Ectodermal cell (in vitro differentiated cells): ENCODE measurements around the gene MAGI1.

Experiments used
- H3K27ac ChIP-seq: 2 replicates; pipeline ENCODE4 v1.7.0; 2013; ENCODE audit warnings: mild to moderate bottlenecking, low read depth, low read length; ENCODE audit not compliant: insufficient read depth, poor library complexity, severe bottlenecking
- H3K27me3 ChIP-seq: 2 replicates; pipeline ENCODE4 v1.7.0; 2013; ENCODE audit warnings: mild to moderate bottlenecking, low read length; ENCODE audit not compliant: insufficient read depth, control insufficient read depth, poor library complexity, severe bottlenecking
- H3K36me3 ChIP-seq: one replicate; pipeline ENCODE4 v1.7.0; 2013; ENCODE audit warnings: low read length; ENCODE audit not compliant: control insufficient read depth, insufficient read depth
- H3K4me1 ChIP-seq: one replicate; pipeline ENCODE4 v1.7.0; 2013; ENCODE audit warnings: low read length; ENCODE audit not compliant: control insufficient read depth, insufficient read depth
- H3K4me3 ChIP-seq: 2 replicates; pipeline ENCODE4 v1.7.0; 2013; ENCODE audit warnings: low read depth, low read length, control low read depth; ENCODE audit not compliant: insufficient read depth
- H3K9me3 ChIP-seq: 2 replicates; pipeline ENCODE4 v1.7.0; 2013; ENCODE audit warnings: mild to moderate bottlenecking, low read length, moderate library complexity; ENCODE audit not compliant: control insufficient read depth
- WGBS, 2 experiments: methylation state at CpG; one replicate each; pipeline ENCODE4 v1.1.7; 2013; ENCODE audit warnings: missing lambda C conversion rate in 2 of 2; 5-methylcytosine and 5-hydroxymethylcytosine counted together

MAGI1 gene

GRCh38 chr3:65313666-65314065 lies 725.1 kb downstream of the MAGI1 start:
- H3K4me3 ChIP-seq = no peak overlapping the region
- no peaks in the 10 kb centered on the region for H3K4me1 ChIP-seq
- H3K9me3 ChIP-seq = no peaks in the 10 kb centered on the region
- H3K36me3 ChIP-seq = no peaks in the 10 kb centered on the region
- no peak overlapping the region for H3K27ac ChIP-seq
- H3K27me3 ChIP-seq = no peaks in the 10 kb centered on the region
- 93 to 100% methylated on average over 2 of the region's 2 CpGs for WGBS, 2 experiments

GRCh38 chr3:65305836-65306235 lies 732.9 kb downstream of the MAGI1 start:
- Histone ChIP-seq H3K27me3 (no peaks in the 10 kb centered on the region), H3K9me3 (no peaks in the 10 kb centered on the region), H3K36me3 (no peaks in the 10 kb centered on the region), H3K4me1 (no peaks in the 10 kb centered on the region), H3K4me3 (no peak overlapping the region), H3K27ac (no peak overlapping the region)
- WGBS, 2 experiments = 88 to 94% methylated on average over 3 to 4 of the region's 4 CpGs
